ENCODE data around the gene MYO9B. TPM values are rescaled to one million over a fixed set of nuclear protein-coding genes. Genes with fewer than 3 reads are reported as not detected.
"Not testable (repeated sequence)": the region's sequence is repeated elsewhere in the genome, so short reads cannot be mapped to it uniquely, and the experiment has no call there.

The MYO9B gene
- total and polyA plus RNA-seq, 7 donors: 24.6 to 95.0 (median 48.2) TPM

GRCh38 chr19:17104679-17105078 lies 29.1 kb downstream of the MYO9B start:
- no peak overlapping the region for H3K4me3 ChIP-seq

GRCh38 chr19:17105556-17105955 lies 30.0 kb downstream of the MYO9B start:
- no peaks in the 10 kb centered on the region for H3K9me3 ChIP-seq
- TF ChIP-seq CTCF (IDR thresholded peaks at IDR 0.05): no peak
- no peak for TF ChIP-seq POLR2A (IDR thresholded peaks at IDR 0.05)
- no peak for TF ChIP-seq POLR2AphosphoS5 (IDR thresholded peaks at IDR 0.05)
- no peak for TF ChIP-seq EP300 (IDR thresholded peaks at IDR 0.05)
- 58 to 84% methylated on average over 3 of the region's 3 CpGs for WGBS, 2 donors
- H3K27me3 ChIP-seq: no peaks in the 10 kb centered on the region
- no peak overlapping the region for H3K4me3 ChIP-seq
- no peak for DNase-seq
- H3K4me1 ChIP-seq: peaks cover 0 to 40% (median 24%) of the 10 kb centered on the region in 4 donors
- intact Hi-C loops (cut with DNase I): loop anchor here (5.0 kb wide), 1 partner anchor 38 kb away; no protein-coding TSS in a partner anchor
- H3K27ac ChIP-seq: peak overlapping the region in 3 of 4 donors; percentile 15 to 94 (median 87)
- peaks cover 12 to 40% (median 25%) of the 10 kb centered on the region in 4 donors for H3K36me3 ChIP-seq

More at GRCh38 chr19:17104679-17105078, 29.1 kb downstream of the MYO9B start:
- WGBS, 2 donors: 87% methylated on average over 7 of the region's 7 CpGs
- H3K4me1 ChIP-seq: peaks cover 0 to 35% (median 24%) of the 10 kb centered on the region in 4 donors
- H3K9me3 ChIP-seq: no peaks in the 10 kb centered on the region
- intact Hi-C loops (cut with DNase I): loop anchor here (5.0 kb wide), 1 partner anchor 37 kb away; no protein-coding TSS in a partner anchor
- H3K27me3 ChIP-seq: no peaks in the 10 kb centered on the region
- peak overlapping the region in 2 of 4 donors; percentile 15 to 94 for H3K27ac ChIP-seq
- peaks cover 12 to 31% (median 21%) of the 10 kb centered on the region in 4 donors for H3K36me3 ChIP-seq
- no peak for DNase-seq
- TF ChIP-seq POLR2AphosphoS5 (IDR thresholded peaks at IDR 0.05): no peak
- no peak for TF ChIP-seq CTCF (IDR thresholded peaks at IDR 0.05)
- TF ChIP-seq EP300 (IDR thresholded peaks at IDR 0.05): no peak
- no peak for TF ChIP-seq POLR2A (IDR thresholded peaks at IDR 0.05)

- H3K27me3 ChIP-seq, H3K4me3 ChIP-seq, DNase-seq, H3K9me3 ChIP-seq: not testable (repeated sequence)
- H3K4me1 ChIP-seq: peaks cover 0 to 47% (median 24%) of the 10 kb centered on the region in 4 donors
- intact Hi-C loops (cut with DNase I): loop anchor here (2.0 to 5.0 kb wide), 2 partner anchors 28 to 40 kb away; no protein-coding TSS in a partner anchor
- 92 to 98% methylated on average over 4 of the region's 4 CpGs for WGBS, 2 donors
- peak overlapping the region; percentile 82 to 94 (median 88) for H3K27ac ChIP-seq
- H3K36me3 ChIP-seq: peaks cover 5 to 34% (median 20%) of the 10 kb centered on the region in 4 donors
Measured at GRCh38 chr19:17106964-17107363, 31.4 kb downstream of the MYO9B start.

GRCh38 chr19:17107546-17108452 lies 32.2 kb downstream of the MYO9B start:
- peaks cover 0 to 56% (median 24%) of the 10 kb centered on the region in 4 donors for H3K4me1 ChIP-seq

More at GRCh38 chr19:17107546-17108452, 32.2 kb downstream of the MYO9B start:
- Histone ChIP-seq H3K27ac (peak overlapping the region; percentile 82 to 94 (median 88)), H3K4me3 (peak overlapping the region in 3 of 4 donors; percentile 10 to 26 (median 23)), H3K9me3 (no peaks in the 10 kb centered on the region), H3K27me3 (no peaks in the 10 kb centered on the region), H3K36me3 (peaks cover 0 to 25% (median 12%) of the 10 kb centered on the region in 4 donors)
- WGBS, 2 donors: 58 to 69% methylated on average over 27 of the region's 27 CpGs
- intact Hi-C loops (cut with DNase I): loop anchor here (2.0 to 5.0 kb wide), 2 partner anchors 29 to 40 kb away; no protein-coding TSS in a partner anchor
- TF ChIP-seq EP300 (IDR thresholded peaks at IDR 0.05) (peak in 2 of 4 donors; percentile 44 to 50), CTCF (IDR thresholded peaks at IDR 0.05) (no peak), POLR2AphosphoS5 (IDR thresholded peaks at IDR 0.05) (peak; percentile 68 to 90 (median 86))
- peak; percentile 97 for DNase-seq

Measured in sigmoid colon (tissue), 7 donors.